AG09309 (cell line): ENCODE measurements around the gene GAB1.

Experiments
- DNase-seq: peaks from one replicate; pipeline ENCODE4 v3.0.0-alpha.2; 2010; ENCODE audit warnings: low read depth
- H3K4me3 ChIP-seq: 2 replicates; pipeline ENCODE4 v1.5.1; 2011; ENCODE audit warnings: mild to moderate bottlenecking, low read depth, low read length, moderate library complexity; ENCODE audit not compliant: control insufficient read depth
- TF ChIP-seq, protein P1 (sequence below): IDR thresholded peaks from 2 replicates; pipeline ENCODE4 v1.5.1; 2011; ENCODE audit warnings: mild to moderate bottlenecking, low read depth, low read length, inconsistent platforms; ENCODE audit not compliant: insufficient read depth, control insufficient read depth; ENCODE audit errors: missing control alignments

Gene GAB1

DNA sequence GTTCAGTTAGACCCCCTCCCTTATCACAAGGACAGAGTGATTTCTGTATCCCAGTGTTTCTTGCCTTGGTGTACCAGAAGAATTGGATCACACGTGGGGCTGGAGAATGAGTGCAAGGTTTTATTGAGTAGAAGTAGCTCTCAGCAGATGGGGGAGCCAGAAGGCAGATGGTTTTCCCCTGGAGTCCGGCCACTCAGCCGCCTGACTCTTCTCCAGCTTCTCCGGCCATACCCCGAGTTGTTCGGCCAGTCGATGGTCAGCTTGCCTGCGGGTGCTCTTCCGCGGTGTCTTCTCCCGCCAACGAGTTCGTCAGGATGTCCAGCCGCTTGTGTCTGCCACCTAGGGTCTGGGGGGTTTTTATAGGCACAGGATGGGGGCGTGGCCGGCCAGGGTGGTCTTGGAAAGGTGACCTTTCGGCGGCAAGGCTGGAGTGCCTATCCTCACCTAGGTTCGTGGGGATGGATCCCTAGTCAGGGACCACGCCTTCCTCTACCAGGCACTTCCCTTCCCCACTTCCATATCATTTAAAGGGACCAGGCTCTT is 14.5 kb downstream of the GAB1 start:
- no peak for DNase-seq
- no peak overlapping the region for H3K4me3 ChIP-seq
- TF ChIP-seq, protein P1, sequence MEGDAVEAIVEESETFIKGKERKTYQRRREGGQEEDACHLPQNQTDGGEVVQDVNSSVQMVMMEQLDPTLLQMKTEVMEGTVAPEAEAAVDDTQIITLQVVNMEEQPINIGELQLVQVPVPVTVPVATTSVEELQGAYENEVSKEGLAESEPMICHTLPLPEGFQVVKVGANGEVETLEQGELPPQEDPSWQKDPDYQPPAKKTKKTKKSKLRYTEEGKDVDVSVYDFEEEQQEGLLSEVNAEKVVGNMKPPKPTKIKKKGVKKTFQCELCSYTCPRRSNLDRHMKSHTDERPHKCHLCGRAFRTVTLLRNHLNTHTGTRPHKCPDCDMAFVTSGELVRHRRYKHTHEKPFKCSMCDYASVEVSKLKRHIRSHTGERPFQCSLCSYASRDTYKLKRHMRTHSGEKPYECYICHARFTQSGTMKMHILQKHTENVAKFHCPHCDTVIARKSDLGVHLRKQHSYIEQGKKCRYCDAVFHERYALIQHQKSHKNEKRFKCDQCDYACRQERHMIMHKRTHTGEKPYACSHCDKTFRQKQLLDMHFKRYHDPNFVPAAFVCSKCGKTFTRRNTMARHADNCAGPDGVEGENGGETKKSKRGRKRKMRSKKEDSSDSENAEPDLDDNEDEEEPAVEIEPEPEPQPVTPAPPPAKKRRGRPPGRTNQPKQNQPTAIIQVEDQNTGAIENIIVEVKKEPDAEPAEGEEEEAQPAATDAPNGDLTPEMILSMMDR: no peak

DNA sequence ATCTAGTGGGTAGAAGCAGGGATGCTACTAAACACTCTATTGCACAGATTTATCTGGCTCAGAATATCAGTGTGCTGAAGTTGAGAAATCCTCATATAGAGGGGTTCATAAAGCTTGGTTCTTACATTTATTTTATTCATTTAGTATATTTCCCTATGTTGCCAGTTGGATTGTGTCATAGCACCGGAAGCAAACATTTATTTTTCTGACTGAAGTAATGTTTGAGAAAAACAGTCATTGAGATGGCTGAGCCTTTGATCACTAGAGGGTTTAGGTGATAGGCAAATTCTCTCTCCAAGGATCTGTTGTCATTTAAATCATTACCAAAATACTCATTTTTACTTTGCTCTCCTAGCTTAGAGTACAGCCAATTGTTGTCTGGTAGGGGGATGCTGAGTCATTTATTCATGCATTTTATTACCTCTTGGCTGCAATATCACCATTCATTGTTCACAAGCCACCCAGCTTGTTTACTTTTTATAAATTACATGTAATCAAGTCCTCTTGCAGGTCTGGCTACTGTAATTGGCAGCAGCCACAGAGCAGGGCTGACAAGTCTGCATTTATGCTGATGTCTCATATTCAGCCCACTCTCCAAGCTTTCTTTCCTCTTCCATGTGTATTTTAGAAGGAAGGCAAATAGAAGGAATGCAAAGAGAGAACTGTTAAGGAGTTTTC is 15.2 kb downstream of the GAB1 start:
- TF ChIP-seq, protein P1: no peak
- H3K4me3 ChIP-seq: no peak overlapping the region
- DNase-seq: no peak

DNA sequence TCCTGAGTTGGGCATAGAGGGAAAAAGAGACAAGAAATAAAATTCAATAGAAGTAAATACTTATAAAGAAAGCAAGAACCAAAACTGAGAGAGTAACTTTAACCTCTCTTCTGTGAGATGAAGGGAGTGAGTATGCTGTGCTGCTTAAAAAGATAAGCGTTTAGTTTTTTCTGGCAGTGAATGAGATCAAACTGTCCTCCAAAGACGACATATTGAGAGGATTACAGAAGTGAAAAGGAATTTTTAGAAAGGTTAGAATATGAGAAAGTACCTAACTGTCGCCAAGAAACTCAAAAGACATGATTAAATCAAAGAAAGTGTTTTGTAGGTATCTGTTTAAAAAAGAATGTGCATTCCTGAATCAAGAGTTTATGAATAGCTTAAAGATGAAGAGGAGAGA is 16.0 kb downstream of the GAB1 start:
- no peak for DNase-seq
- TF ChIP-seq, protein P1: no peak
- H3K4me3 ChIP-seq: no peak overlapping the region

DNA sequence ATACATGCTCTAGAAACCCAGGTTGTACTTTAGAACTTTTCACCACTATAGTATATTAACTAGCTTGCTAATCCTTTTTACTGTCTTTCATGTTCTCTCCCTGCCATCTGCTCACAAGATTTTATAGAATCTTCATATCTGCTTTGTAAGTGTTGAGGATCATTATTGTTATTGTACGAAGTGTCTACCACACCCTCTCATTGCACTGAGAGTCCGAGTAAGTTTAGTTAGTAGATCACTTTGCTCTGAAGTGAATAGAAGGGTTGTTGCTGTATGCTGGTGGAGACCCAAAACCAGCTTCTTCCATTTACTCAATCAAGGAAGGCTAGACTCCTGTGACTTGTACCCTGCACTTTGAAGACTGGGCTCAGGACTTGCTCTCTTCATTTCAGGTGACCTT is 17.1 kb downstream of the GAB1 start:
- DNase-seq: no peak
- TF ChIP-seq, protein P1: no peak
- H3K4me3 ChIP-seq: no peak overlapping the region

DNA sequence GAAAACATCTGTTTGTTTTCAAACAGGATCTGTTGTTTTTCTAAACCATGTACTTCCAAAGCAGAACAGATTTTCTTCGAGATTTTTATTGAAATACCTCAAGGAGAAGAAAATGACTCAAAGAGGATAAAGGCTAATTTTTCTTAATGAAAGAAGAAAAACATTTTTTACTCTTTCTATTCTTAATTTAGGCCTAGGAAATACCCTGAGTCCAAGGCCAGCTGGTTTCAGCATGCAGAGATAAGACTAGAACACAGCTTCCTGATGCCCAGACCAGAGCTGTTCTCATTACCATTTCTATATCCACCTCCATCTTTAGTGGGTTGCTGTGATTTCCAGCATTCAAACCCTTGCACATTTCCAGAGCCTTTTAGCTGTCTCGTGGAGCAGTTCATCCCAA is 18.3 kb downstream of the GAB1 start:
- H3K4me3 ChIP-seq: no peak overlapping the region
- TF ChIP-seq, protein P1: no peak
- no peak for DNase-seq

DNA sequence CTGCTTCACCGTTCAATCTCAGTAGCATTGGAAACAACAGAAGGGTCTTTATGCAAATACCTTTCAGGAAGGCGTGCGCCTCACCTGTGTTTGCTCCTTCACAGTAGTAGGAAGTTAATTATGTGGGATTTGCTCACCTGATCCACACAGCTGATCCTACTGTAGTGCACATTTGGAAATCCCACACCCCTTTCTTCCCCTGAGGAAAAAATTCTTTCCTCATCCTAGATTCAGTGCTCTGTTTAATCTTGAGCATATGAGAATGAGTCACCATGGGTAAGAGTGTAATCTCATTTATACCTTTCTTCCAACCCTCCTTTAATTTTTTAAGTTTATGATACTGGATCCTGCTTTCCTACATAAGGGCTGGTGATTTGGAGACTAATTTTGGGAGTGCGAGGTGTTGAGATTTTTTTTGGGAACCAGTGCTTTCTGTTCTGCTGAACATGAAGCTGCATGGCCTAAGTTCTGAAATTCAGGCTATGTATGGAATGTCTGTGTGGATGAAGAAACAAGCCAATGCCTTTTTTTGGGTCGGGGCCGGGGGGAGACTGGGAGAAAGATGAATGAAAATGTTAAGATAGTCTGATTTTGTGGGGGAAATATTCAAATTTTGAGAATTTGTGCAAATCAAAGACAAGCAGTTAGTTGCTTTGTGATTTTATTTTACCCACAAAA is 19.0 kb downstream of the GAB1 start:
- no peak overlapping the region for H3K4me3 ChIP-seq
- TF ChIP-seq, protein P1: no peak
- DNase-seq: no peak
